Measurements from ENCODE around the gene CD80. TPM values are rescaled to one million over a fixed set of nuclear protein-coding genes. Genes with fewer than 3 reads are reported as not detected.

The CD80 gene
- total and polyA plus RNA-seq, 10 of the 15 experiments (the other 5 are each of a cell fraction or from before 2014, with no cell fraction given): 41.4 to 137 (median 58.1) TPM

DNA sequence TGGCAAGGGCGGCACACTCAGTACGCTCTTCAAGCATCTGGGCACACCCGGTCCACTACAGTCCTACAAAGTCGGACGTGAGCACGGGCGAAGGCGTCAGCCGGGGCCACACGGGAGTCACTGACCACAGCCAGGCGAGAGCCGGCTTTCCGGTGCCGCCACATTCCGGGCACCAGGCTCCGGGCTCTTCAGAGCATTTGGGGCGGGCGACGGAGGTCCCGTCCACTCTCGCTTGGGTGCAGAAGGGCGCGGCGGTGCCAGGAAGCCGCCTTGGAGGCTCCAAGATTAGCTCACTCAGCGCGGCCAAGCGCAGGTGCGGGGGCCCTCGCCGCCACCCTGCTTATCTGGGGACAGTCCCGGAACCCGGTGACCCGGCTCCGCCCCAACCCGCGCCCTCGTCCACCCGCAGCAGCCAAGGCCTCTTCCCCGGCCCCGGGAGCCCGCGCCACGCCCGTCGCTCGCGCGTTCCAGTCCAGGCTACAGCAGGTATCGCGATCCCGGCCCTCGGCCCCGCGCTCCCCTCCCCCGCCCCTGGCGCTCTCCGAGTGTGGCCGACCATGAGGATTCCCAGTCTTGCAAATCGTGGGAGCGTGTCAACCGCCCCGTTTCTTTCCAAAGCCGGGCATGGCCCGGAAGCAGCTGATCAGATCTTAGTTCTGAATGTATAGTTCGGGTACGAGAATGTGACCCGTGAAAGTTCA lies 20.1 kb upstream of the CD80 start, which contains the start of gene ADPRH (continued):
- TF ChIP-seq MYC (IDR thresholded peaks at IDR 0.05; ENCODE audit: insufficient read depth, insufficient read length, insufficient replicate concordance, low read length, severe bottlenecking): no peak
- TF ChIP-seq MEF2B (IDR thresholded peaks at IDR 0.05; ENCODE audit: partially characterized antibody, poor library complexity, severe bottlenecking): no peak
- peak; percentile 31; the same call in 1 of the 2 replicates for TF ChIP-seq MTA2 (IDR thresholded peaks at IDR 0.05; ENCODE audit: low read depth)
- peak; percentile 29; the same call in 1 of the 2 replicates for TF ChIP-seq CBX5 (IDR thresholded peaks at IDR 0.05; ENCODE audit: low read depth)
- no peak for TF ChIP-seq FOS (IDR thresholded peaks at IDR 0.05; ENCODE audit: borderline replicate concordance, extremely low read depth, insufficient read length)
- TF ChIP-seq MEF2A (IDR thresholded peaks at IDR 0.05; ENCODE audit: insufficient read depth, low read depth, low read length): 0 out of 2 replicates have a peak, but pooled peaks have one; percentile 4
- no peak for TF ChIP-seq MYB (IDR thresholded peaks at IDR 0.05; ENCODE audit: borderline replicate concordance, low read depth, low read length)
- TF ChIP-seq, protein P1, sequence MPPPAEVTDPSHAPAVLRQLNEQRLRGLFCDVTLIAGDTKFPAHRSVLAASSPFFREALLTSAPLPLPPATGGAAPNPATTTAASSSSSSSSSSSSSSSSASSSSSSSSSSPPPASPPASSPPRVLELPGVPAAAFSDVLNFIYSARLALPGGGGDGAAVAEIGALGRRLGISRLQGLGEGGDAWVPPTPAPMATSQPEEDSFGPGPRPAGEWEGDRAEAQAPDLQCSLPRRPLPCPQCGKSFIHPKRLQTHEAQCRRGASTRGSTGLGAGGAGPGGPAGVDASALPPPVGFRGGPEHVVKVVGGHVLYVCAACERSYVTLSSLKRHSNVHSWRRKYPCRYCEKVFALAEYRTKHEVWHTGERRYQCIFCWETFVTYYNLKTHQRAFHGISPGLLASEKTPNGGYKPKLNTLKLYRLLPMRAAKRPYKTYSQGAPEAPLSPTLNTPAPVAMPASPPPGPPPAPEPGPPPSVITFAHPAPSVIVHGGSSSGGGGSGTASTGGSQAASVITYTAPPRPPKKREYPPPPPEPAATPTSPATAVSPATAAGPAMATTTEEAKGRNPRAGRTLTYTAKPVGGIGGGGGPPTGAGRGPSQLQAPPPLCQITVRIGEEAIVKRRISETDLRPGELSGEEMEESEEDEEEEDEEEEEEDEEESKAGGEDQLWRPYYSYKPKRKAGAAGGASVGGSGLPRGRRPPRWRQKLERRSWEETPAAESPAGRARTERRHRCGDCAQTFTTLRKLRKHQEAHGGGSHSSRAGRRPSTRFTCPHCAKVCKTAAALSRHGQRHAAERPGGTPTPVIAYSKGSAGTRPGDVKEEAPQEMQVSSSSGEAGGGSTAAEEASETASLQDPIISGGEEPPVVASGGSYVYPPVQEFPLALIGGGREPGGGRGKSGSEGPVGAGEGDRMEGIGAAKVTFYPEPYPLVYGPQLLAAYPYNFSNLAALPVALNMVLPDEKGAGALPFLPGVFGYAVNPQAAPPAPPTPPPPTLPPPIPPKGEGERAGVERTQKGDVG (CRISPR knock-in tag; IDR thresholded peaks at IDR 0.05): no peak
- TF ChIP-seq HDGF (IDR thresholded peaks at IDR 0.05): peak; percentile 40
- TF ChIP-seq GATAD2B (conservative IDR thresholded peaks at IDR 0.05; ENCODE audit: low read depth): peak; percentile 92
- no peak for TF ChIP-seq JUNB (IDR thresholded peaks at IDR 0.05)
- TF ChIP-seq ZZZ3 (IDR thresholded peaks at IDR 0.05; ENCODE audit: control insufficient read depth, insufficient read length, low read depth): no peak
- TF ChIP-seq GABPA (IDR thresholded peaks at IDR 0.05; ENCODE audit: low read depth): no peak
- TF ChIP-seq, protein P2, sequence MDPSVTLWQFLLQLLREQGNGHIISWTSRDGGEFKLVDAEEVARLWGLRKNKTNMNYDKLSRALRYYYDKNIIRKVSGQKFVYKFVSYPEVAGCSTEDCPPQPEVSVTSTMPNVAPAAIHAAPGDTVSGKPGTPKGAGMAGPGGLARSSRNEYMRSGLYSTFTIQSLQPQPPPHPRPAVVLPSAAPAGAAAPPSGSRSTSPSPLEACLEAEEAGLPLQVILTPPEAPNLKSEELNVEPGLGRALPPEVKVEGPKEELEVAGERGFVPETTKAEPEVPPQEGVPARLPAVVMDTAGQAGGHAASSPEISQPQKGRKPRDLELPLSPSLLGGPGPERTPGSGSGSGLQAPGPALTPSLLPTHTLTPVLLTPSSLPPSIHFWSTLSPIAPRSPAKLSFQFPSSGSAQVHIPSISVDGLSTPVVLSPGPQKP (IDR thresholded peaks at IDR 0.05; ENCODE audit: low read depth, low read length): no peak
- TF ChIP-seq IKZF2 (IDR thresholded peaks at IDR 0.05): peak; percentile 72 to 79; a peak in 3 of 4 replicates
- TF ChIP-seq, protein P3, sequence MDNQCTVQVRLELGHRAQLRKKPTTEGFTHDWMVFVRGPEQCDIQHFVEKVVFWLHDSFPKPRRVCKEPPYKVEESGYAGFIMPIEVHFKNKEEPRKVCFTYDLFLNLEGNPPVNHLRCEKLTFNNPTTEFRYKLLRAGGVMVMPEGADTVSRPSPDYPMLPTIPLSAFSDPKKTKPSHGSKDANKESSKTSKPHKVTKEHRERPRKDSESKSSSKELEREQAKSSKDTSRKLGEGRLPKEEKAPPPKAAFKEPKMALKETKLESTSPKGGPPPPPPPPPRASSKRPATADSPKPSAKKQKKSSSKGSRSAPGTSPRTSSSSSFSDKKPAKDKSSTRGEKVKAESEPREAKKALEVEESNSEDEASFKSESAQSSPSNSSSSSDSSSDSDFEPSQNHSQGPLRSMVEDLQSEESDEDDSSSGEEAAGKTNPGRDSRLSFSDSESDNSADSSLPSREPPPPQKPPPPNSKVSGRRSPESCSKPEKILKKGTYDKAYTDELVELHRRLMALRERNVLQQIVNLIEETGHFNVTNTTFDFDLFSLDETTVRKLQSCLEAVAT (IDR thresholded peaks at IDR 0.05): no peak; the same call in 1 of the 2 replicates
- TF ChIP-seq MTA3 (IDR thresholded peaks at IDR 0.05; ENCODE audit: borderline replicate concordance, low read length): no peak
- peak; percentile 77 for TF ChIP-seq ZNF687 (IDR thresholded peaks at IDR 0.05)
- TF ChIP-seq TARDBP (IDR thresholded peaks at IDR 0.05; ENCODE audit: borderline replicate concordance): no peak
- TF ChIP-seq YY1 (IDR thresholded peaks at IDR 0.05; ENCODE audit: low read depth, low read length): peak; percentile 20; the same call in 1 of the 2 replicates
